Mesodermal cell (in vitro differentiated cells): ENCODE measurements around the gene GPR39.
"Not testable (repeated sequence)": the region's sequence is repeated elsewhere in the genome, so short reads cannot be mapped to it uniquely, and the experiment has no call there.

Experiments
- H3K27ac ChIP-seq: 2 replicates; pipeline ENCODE4 v1.7.0; 2013; ENCODE audit warnings: mild to moderate bottlenecking, low read depth, low read length, moderate library complexity; ENCODE audit not compliant: severe bottlenecking
- H3K36me3 ChIP-seq: 2 replicates; pipeline ENCODE4 v1.7.1; 2013; ENCODE audit warnings: mild to moderate bottlenecking, low read length, moderate library complexity; ENCODE audit not compliant: control insufficient read depth, insufficient read depth
- H3K4me1 ChIP-seq: one replicate; pipeline ENCODE4 v1.7.1; 2013; ENCODE audit warnings: mild to moderate bottlenecking, low read length; ENCODE audit not compliant: insufficient read depth, control insufficient read depth, poor library complexity, severe bottlenecking
- H3K4me3 ChIP-seq: 2 replicates; pipeline ENCODE4 v1.7.0; 2013; ENCODE audit warnings: low read length, control low read depth, mild to moderate bottlenecking; ENCODE audit not compliant: insufficient read depth, poor library complexity, severe bottlenecking; ENCODE audit errors: extremely low read depth
- H3K9me3 ChIP-seq: 2 replicates; pipeline ENCODE4 v1.7.1; 2013; ENCODE audit warnings: mild to moderate bottlenecking, low read length, moderate library complexity; ENCODE audit not compliant: control insufficient read depth
- WGBS, 2 experiments: methylation state at CpG; one replicate each; pipeline ENCODE4 v1.1.5; 2013; ENCODE audit warnings: missing lambda C conversion rate in 2 of 2; ENCODE audit not compliant: insufficient coverage in 2 of 2; 5-methylcytosine and 5-hydroxymethylcytosine counted together

Gene GPR39

DNA sequence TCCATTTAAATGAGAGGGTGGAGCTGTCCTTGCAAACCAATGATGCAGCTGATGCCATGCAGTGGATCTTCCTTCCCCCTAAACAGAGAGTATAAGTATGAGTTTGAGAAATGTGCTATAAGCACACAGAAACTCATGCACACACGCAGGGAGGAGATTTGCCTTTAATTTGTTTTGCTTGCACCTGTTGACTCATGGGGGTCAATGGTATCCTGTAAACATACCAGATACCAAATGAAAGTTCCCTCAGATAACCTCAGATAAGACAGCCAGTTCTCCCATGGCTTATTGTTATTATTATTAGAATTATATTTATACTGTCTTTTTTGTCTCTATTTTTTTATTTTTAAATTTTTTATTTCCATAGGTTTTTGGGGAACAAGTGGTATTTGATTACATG is 29.5 kb upstream of the GPR39 start:
- H3K36me3 ChIP-seq = no peaks in the 10 kb centered on the region
- peaks cover 4% of the 10 kb centered on the region for H3K4me1 ChIP-seq
- no peaks in the 10 kb centered on the region for H3K9me3 ChIP-seq
- H3K4me3 ChIP-seq = no peak overlapping the region
- H3K27ac ChIP-seq = no peak overlapping the region
- WGBS, 2 experiments = no CpG with 5 or more reads among the region's 1 CpG

DNA sequence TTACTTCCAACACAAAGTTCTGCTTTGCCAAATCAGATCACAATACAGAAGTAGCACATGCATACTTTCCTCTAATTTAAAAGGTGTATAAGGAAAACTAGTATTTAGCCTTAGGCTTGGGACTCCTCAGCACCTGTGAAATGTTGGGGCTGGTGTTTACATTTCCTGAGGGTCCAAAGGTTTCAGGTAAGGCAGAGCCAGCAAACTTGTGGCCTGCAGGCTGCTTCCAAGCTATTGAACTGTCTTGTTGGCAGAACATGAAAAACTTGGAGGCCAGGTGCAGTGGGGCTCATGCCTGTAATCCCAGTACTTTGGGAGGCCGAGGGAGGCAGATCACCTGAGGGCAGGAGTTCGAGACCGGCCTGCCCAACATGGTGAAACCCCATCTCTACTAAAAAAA is 26.5 kb upstream of the GPR39 start:
- 81% methylated on average over 3 of the region's 3 CpGs; no CpG with 5 or more reads in 1 of the 2 experiments for WGBS, 2 experiments
- Histone ChIP-seq H3K4me1 (peaks cover 5% of the 10 kb centered on the region), H3K36me3 (no peaks in the 10 kb centered on the region), H3K9me3 (no peaks in the 10 kb centered on the region), H3K27ac (no peak overlapping the region), H3K4me3 (no peak overlapping the region)

DNA sequence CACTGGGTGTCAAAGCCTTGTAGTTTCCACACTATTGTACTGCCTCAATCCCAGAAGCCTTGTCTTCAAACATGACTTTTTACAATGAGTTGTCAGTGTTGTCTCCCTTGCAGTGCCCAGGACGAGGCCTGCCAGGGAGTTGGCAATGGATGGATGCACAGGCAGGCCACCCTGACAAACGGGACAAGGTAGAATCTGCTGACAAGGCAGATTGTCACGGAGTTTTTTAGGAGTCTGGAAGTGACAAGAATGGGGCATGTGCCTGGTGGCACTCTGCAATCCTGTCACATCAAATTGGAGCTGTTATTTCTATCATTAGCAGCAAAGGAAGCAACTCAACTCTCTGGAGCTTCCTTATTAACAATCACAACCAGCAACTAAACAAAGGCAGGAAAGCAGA is 25.2 kb upstream of the GPR39 start:
- 79 to 85% methylated on average over 2 to 3 of the region's 3 CpGs for WGBS, 2 experiments
- no peak overlapping the region for H3K4me3 ChIP-seq
- no peaks in the 10 kb centered on the region for H3K9me3 ChIP-seq
- H3K4me1 ChIP-seq = peaks cover 5% of the 10 kb centered on the region
- H3K27ac ChIP-seq = no peak overlapping the region
- no peaks in the 10 kb centered on the region for H3K36me3 ChIP-seq

DNA sequence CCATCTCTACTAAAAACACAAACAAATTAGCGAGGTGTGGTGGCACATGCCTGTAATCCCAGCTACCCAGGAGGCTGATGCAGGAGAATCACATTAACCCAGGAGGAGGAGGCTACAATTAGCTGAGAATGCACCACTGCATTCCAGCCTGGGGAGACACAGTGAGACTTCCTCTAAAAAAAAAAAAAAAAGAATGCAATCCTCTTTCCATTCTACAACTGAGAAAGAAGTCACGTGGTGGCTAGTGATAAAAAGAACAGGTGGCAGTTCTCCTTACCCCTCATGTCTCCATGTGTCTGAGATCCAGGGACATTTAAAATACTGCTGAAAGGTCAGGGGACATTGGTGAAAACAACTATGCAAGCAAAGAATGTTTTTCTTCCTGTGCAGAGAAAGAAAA is 24.4 kb upstream of the GPR39 start:
- Histone ChIP-seq H3K36me3 (no peaks in the 10 kb centered on the region), H3K27ac (no peak overlapping the region), H3K4me3 (no peak overlapping the region), H3K4me1 (peaks cover 5% of the 10 kb centered on the region), H3K9me3 (no peaks in the 10 kb centered on the region)
- WGBS, 2 experiments = 0% methylated on average over 1 of the region's 2 CpGs; no CpG with 5 or more reads in 1 of the 2 experiments

DNA sequence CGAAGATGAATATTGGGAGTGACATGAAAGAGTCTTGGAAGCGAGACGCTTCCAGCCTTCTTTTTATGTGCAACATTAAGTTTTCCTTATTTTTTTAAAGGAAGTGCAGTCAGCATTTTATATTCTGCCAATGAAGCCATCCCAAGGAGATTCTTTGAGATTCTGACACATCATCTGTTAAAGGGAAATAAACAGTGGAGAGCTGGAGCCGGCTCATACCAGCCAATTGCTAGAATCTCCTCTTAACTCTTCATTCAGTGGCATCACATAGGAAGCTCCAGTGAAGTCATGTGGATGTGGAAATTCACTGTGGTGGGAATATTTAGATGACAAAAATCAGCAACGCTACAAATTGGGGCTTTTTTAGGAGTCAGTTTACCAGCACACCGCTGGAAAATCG is 23.7 kb upstream of the GPR39 start:
- no peak overlapping the region for H3K4me3 ChIP-seq
- H3K27ac ChIP-seq = no peak overlapping the region
- WGBS, 2 experiments = 77 to 96% methylated on average over 2 to 4 of the region's 7 CpGs
- peaks cover 5% of the 10 kb centered on the region for H3K4me1 ChIP-seq
- no peaks in the 10 kb centered on the region for H3K36me3 ChIP-seq
- no peaks in the 10 kb centered on the region for H3K9me3 ChIP-seq

DNA sequence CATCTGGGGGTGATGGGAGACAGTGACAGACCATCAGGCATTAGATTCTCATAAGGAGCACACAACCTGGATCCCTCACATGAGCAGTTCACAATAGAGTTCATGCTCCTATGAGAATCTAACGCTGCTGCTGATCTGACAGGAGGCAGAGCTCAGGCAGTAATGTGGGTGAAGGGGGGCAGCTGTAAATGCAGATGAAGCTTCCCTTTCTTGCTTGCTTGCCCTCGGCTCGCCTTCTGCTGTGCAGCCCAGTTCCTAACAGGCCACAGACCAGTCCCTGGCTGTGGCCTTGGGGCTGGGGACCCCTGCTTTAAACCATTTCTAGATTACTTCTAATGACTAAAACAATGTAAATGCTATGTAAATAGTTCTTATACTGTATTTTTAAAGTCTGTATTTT is 19.6 kb upstream of the GPR39 start:
- WGBS, 2 experiments = 44 to 60% methylated on average over 1 to 3 of the region's 3 CpGs
- not testable (repeated sequence) for H3K27ac ChIP-seq, H3K36me3 ChIP-seq, H3K4me3 ChIP-seq, H3K9me3 ChIP-seq, H3K4me1 ChIP-seq

DNA sequence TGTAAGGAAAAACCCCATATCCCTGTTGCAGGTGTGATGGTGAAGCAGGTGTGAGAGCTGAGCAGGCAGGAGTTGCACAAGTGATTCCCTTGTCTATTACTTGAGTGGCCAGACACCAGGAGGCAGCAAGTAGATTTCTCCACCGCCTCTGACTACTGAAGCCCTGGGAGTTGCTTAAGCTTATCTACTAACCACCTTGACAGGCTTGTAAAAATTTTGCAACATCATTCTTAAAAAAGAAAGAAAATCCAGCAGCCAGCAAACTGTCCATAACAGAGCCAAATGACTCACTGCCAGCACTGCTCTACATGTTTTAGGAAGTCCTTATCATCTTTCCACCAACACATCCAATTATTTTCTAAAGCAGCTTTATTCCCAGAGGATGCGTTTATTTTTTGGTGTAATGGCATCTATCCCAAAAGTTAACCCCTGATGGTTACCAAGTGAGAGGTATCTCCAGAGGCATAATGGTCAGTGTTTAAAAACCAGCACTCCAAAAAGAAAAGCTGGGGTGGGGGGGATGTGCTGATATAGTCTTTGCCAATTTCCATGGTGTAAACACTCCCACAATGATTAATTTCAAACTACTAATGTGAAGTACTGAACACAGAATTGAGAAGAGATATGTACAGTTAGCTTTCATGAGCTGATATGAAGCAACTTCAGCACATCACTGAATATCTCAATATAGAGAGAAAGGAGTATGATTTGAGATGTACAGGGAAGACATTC is 16.3 kb upstream of the GPR39 start:
- Histone ChIP-seq H3K9me3 (no peaks in the 10 kb centered on the region), H3K4me3 (no peak overlapping the region), H3K4me1 (no peaks in the 10 kb centered on the region), H3K36me3 (no peaks in the 10 kb centered on the region), H3K27ac (no peak overlapping the region)
- WGBS, 2 experiments = 71 to 88% methylated on average over 1 of the region's 2 CpGs

DNA sequence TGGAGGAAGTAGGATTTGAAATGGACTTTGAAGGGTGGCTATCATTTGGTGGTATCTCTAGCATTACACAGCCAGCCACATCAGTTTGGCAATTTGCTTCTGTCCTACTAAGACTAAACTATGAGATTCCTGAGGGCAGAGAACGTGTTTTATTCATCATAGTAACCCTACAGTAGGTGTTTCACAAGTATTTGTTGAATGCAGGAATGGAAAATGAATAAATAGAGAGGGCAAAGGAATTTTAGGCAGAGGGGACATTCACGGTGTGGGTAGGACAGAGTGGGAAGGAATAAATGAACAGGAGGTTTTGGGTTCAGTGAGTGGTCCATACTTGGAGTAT is 15.7 kb upstream of the GPR39 start:
- Histone ChIP-seq H3K4me1 (no peaks in the 10 kb centered on the region), H3K9me3 (no peaks in the 10 kb centered on the region), H3K36me3 (no peaks in the 10 kb centered on the region), H3K4me3 (no peak overlapping the region), H3K27ac (no peak overlapping the region)
- 83 to 100% methylated on average over 1 of the region's 2 CpGs for WGBS, 2 experiments

DNA sequence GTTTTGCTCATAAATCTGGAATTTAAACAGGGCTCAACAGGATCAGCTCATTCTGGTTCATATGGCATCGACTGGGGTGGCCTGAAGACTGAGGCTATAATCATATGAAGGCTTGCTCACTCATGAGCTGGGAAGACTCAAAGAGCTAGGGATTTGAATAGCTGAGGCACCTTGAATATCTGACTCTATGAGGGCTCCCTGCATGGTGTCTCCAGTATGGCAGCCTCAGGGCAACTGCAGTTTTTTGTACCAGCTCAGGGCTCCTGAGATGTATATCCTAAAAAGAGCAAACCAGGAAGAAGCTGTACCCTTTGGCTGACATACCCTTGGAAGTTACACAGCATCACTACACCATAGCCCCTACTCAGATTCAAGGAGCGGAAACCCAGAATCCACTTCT is 15.3 kb upstream of the GPR39 start:
- Histone ChIP-seq H3K4me3 (no peak overlapping the region), H3K36me3 (no peaks in the 10 kb centered on the region), H3K4me1 (no peaks in the 10 kb centered on the region), H3K27ac (no peak overlapping the region), H3K9me3 (no peaks in the 10 kb centered on the region)
- WGBS, 2 experiments = 71 to 80% methylated on average over 1 of the region's 2 CpGs

DNA sequence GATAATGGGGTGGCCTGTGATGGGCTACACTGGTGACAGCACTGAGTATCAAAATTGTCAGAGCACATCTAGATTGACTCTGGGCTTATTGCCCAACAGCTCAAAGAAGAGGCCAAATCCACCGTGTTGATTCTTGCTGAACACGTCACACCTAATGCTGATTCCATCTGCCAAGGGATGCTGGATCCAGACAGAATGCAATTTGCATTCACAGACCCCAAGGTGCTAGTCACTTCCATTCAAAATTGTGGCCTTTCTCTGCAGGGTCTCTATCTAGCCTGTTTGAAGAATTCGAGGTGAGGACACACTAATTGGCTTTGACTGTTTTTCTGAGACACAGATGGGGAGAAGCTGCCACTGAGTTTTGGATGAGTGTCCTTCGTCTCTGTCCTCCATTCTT is 13.5 kb upstream of the GPR39 start:
- H3K4me3 ChIP-seq = no peak overlapping the region
- no peaks in the 10 kb centered on the region for H3K9me3 ChIP-seq
- 59 to 65% methylated on average over 3 of the region's 4 CpGs for WGBS, 2 experiments
- H3K27ac ChIP-seq = no peak overlapping the region
- H3K4me1 ChIP-seq = no peaks in the 10 kb centered on the region
- no peaks in the 10 kb centered on the region for H3K36me3 ChIP-seq

DNA sequence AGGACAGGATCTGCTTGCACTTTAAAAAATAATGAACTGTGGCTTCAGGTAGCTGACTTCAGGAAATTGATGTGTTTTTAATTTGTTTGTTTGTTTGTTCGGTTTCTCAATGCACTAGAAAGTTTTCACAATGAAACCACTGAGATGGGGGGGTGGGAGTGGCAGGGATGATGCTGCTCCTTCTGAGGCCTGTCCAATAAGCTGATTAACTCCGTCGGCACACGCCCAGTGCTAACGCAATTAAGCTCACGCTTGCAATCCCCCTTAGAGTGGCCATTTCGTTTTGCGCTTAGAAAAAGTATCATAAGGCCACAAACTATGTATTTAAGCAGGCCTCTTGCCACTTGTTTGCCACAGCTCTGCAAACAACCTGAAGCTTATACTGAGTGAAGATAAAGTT is 12.5 kb upstream of the GPR39 start:
- no peak overlapping the region for H3K27ac ChIP-seq
- 92 to 93% methylated on average over 6 to 7 of the region's 8 CpGs for WGBS, 2 experiments

More for the DNA sequence above, 12.5 kb upstream of the GPR39 start:
- H3K4me1 ChIP-seq = no peaks in the 10 kb centered on the region
- no peaks in the 10 kb centered on the region for H3K9me3 ChIP-seq
- H3K36me3 ChIP-seq = no peaks in the 10 kb centered on the region
- H3K4me3 ChIP-seq = no peak overlapping the region
